ENCODE measurements around the gene ARHGAP40. TPM values are rescaled to one million over a fixed set of nuclear protein-coding genes. Genes with fewer than 3 reads are reported as not detected.

Gene ARHGAP40
- total RNA-seq, 2 donors from 2014 or later, result not detected

GRCh38 chr20:38645351-38645750 lies 43.7 kb downstream of the ARHGAP40 start:
- H3K27me3 ChIP-seq, result peaks cover 5 to 8% of the 10 kb centered on the region in 2 donors
- H3K9me3 ChIP-seq, result no peaks in the 10 kb centered on the region
- no peak for DNase-seq (ENCODE audit: low spot score)
- no peaks in the 10 kb centered on the region for H3K36me3 ChIP-seq
- no peak overlapping the region for H3K4me3 ChIP-seq
- H3K4me1 ChIP-seq, result peaks cover 0 to 9% of the 10 kb centered on the region in 2 donors
- no peak for TF ChIP-seq CTCF (IDR thresholded peaks at IDR 0.05)
- no peak overlapping the region for H3K27ac ChIP-seq

GRCh38 chr20:38645980-38646858 lies 44.6 kb downstream of the ARHGAP40 start:
- Histone ChIP-seq H3K9me3 (no peaks in the 10 kb centered on the region), H3K36me3 (no peaks in the 10 kb centered on the region), H3K4me3 (peak overlapping the region in 1 of 2 donors; percentile 23), H3K4me1 (peaks cover 0 to 9% of the 10 kb centered on the region in 2 donors), H3K27me3 (peaks cover 5 to 8% of the 10 kb centered on the region in 2 donors), H3K27ac (no peak overlapping the region)
- DNase-seq (ENCODE audit: low spot score), result no peak
- peak; percentile 87 to 99 for TF ChIP-seq CTCF (IDR thresholded peaks at IDR 0.05)

- Histone ChIP-seq H3K4me1 (peaks cover 0 to 9% of the 10 kb centered on the region in 2 donors), H3K27me3 (peaks cover 5 to 8% of the 10 kb centered on the region in 2 donors), H3K27ac (no peak overlapping the region), H3K36me3 (no peaks in the 10 kb centered on the region), H3K9me3 (no peaks in the 10 kb centered on the region), H3K4me3 (no peak overlapping the region)
- no peak for DNase-seq (ENCODE audit: low spot score)
- TF ChIP-seq CTCF (IDR thresholded peaks at IDR 0.05), result peak; percentile 20 to 68
Measured at GRCh38 chr20:38649275-38649891, 47.8 kb downstream of the ARHGAP40 start.

GRCh38 chr20:38650010-38650409 lies 48.4 kb downstream of the ARHGAP40 start:
- Histone ChIP-seq H3K4me1 (peaks cover 0 to 9% of the 10 kb centered on the region in 2 donors), H3K4me3 (no peak overlapping the region), H3K9me3 (no peaks in the 10 kb centered on the region), H3K27ac (no peak overlapping the region), H3K36me3 (no peaks in the 10 kb centered on the region), H3K27me3 (peaks cover 5 to 8% of the 10 kb centered on the region in 2 donors)
- no peak for DNase-seq (ENCODE audit: low spot score)
- no peak for TF ChIP-seq CTCF (IDR thresholded peaks at IDR 0.05)

GRCh38 chr20:38651154-38651553 lies 49.5 kb downstream of the ARHGAP40 start:
- DNase-seq (ENCODE audit: low spot score), result no peak
- Histone ChIP-seq H3K27me3 (peaks cover 0 to under 1% of the 10 kb centered on the region in 2 donors), H3K4me1 (peaks cover 0 to 5% of the 10 kb centered on the region in 2 donors), H3K27ac (no peak overlapping the region), H3K9me3 (no peaks in the 10 kb centered on the region), H3K36me3 (no peaks in the 10 kb centered on the region), H3K4me3 (no peak overlapping the region)
- no peak for TF ChIP-seq CTCF (IDR thresholded peaks at IDR 0.05)

Measured in right atrium auricular region (tissue), 2 donors.